HepG2 (cell line): Measurements from ENCODE around the gene MYO9A. TPM values are rescaled to one million over a fixed set of nuclear protein-coding genes. Genes with fewer than 3 reads are reported as not detected.

ENCODE experiments used
- CREM ChIP-seq, 2 experiments: sonication (generic) in 1 of 2; formaldehyde crosslinking in 1 of 2; IDR thresholded peaks; 2 replicates each; pipeline versions ENCODE4 v1.4.0 to v1.6.1; 2016 to 2020; ENCODE audit warnings: antibody characterized with exemption in 1 of 2, mild to moderate bottlenecking in 1 of 2, missing genetic modification reagents in 1 of 2
- DMTF1 ChIP-seq: sonication (generic); formaldehyde crosslinking; IDR thresholded peaks from 2 replicates; pipeline ENCODE4 v1.4.0; 2020; ENCODE audit warnings: mild to moderate bottlenecking, missing genetic modification reagents
- GMEB2 ChIP-seq: IDR thresholded peaks from 2 replicates; pipeline ENCODE4 v1.6.1; 2016; ENCODE audit warnings: missing biosample characterization, missing genetic modification reagents, low read depth
- HHEX ChIP-seq: IDR thresholded peaks from 2 replicates; pipeline ENCODE4 v1.6.1; 2016; ENCODE audit warnings: control low read depth
- MYC ChIP-seq: sonication (generic); formaldehyde crosslinking; IDR thresholded peaks from 2 replicates; pipeline ENCODE4 v1.9.0; 2021; ENCODE audit warnings: missing genetic modification reagents, borderline replicate concordance
- PITX1 ChIP-seq: sonication (generic); formaldehyde crosslinking; IDR thresholded peaks from 2 replicates; pipeline ENCODE4 v1.5.1; 2020; ENCODE audit warnings: mild to moderate bottlenecking, missing genetic modification reagents
- SALL1 ChIP-seq: sonication (generic); formaldehyde crosslinking; IDR thresholded peaks from 2 replicates; pipeline ENCODE4 v1.8.0; 2022; ENCODE audit warnings: mild to moderate bottlenecking, missing genetic modification reagents
- SKI ChIP-seq: fragments of 450-650 bp; IDR thresholded peaks from one replicate; pipeline ENCODE4 v1.6.1; 2018; ENCODE audit warnings: mild to moderate bottlenecking; ENCODE audit not compliant: partially characterized antibody
- ZNF10 ChIP-seq: sonication (generic); formaldehyde crosslinking; IDR thresholded peaks from 2 replicates; pipeline ENCODE4 v1.4.0; 2020; ENCODE audit warnings: mild to moderate bottlenecking, low read depth, missing genetic modification reagents, borderline replicate concordance
- ZNF552 ChIP-seq: sonication (generic); formaldehyde crosslinking; IDR thresholded peaks from 2 replicates; pipeline ENCODE4 v1.9.0; 2022; ENCODE audit warnings: missing genetic modification reagents, mild to moderate bottlenecking, borderline replicate concordance
- ZXDC ChIP-seq: sonication (generic); formaldehyde crosslinking; IDR thresholded peaks from 2 replicates; pipeline ENCODE4 v1.5.0; 2020; ENCODE audit warnings: mild to moderate bottlenecking, missing genetic modification reagents
- polyA plus RNA-seq, 8 experiments: library from polyadenylated mRNA; depleted of rRNA in 3 of 8; stranded (reverse) in 7 of 8; unstranded in 1 of 8; fragments of >200 nt; fragmentation: Illumina TruSeq in 4 of 8; extraction: Trizol in 4 of 8; gene quantifications; 2 replicates each; pipeline versions ENCODE4 v1.2.1 to v1.2.3, GENCODE V29; 2011 to 2016; ENCODE audit warnings: low read depth in 4 of 8, missing spikeins in 1 of 8, mixed read lengths in 1 of 8; ENCODE audit not compliant: insufficient read depth in 1 of 8
- total RNA-seq, 5 experiments: library from RNA; depleted of rRNA; stranded (reverse); fragments of >200 nt; fragmentation: Illumina TruSeq; extraction: Trizol; gene quantifications; 2 replicates each; pipeline ENCODE4 v1.2.3, GENCODE V29; 2016; ENCODE audit warnings: low read depth in 1 of 5
- TF ChIP-seq, protein P1 (sequence below), 2 experiments: sonication (generic) in 1 of 2; formaldehyde crosslinking in 1 of 2; IDR thresholded peaks; 2 replicates each; pipeline versions ENCODE4 v1.4.0 to v1.6.1; 2018 to 2020; ENCODE audit warnings: missing genetic modification reagents in 2 of 2, borderline replicate concordance in 1 of 2, low read depth in 1 of 2, mild to moderate bottlenecking in 1 of 2, missing biosample characterization in 1 of 2
- TF ChIP-seq, protein P2 (sequence below): sonication (generic); formaldehyde crosslinking; IDR thresholded peaks from 2 replicates; pipeline ENCODE4 v1.4.0; 2020; ENCODE audit warnings: missing genetic modification reagents
- TF ChIP-seq, protein P3 (sequence below): sonication (generic); formaldehyde crosslinking; IDR thresholded peaks from 2 replicates; pipeline ENCODE4 v1.5.0; 2020; ENCODE audit warnings: mild to moderate bottlenecking, missing genetic modification reagents, moderate library complexity

Gene MYO9A
- total and polyA plus RNA-seq, 2 of the 13 experiments (the other 11 are each of a cell fraction or from before 2014, with no cell fraction given), result 4.8 to 15.3 TPM

GRCh38 chr15:71802770-71803169 lies 315.2 kb downstream of the MYO9A start (continued):
- TF ChIP-seq DMTF1 (no peak), CREM (IDR thresholded peaks at IDR 0.05) (no peak), CREM (CRISPR knock-in tag; IDR thresholded peaks at IDR 0.05) (no peak), SKI (no peak), SALL1 (CRISPR knock-in tag) (peak; percentile 21; the same call in 1 of the 2 replicates), PITX1 (CRISPR knock-in tag) (no peak), HHEX (CRISPR knock-in tag) (no peak), MYC (CRISPR knock-in tag) (no peak), GMEB2 (CRISPR knock-in tag) (no peak), ZXDC (no peak), ZNF552 (CRISPR knock-in tag) (no peak), ZNF10 (CRISPR knock-in tag) (no peak)
- TF ChIP-seq, protein P1, sequence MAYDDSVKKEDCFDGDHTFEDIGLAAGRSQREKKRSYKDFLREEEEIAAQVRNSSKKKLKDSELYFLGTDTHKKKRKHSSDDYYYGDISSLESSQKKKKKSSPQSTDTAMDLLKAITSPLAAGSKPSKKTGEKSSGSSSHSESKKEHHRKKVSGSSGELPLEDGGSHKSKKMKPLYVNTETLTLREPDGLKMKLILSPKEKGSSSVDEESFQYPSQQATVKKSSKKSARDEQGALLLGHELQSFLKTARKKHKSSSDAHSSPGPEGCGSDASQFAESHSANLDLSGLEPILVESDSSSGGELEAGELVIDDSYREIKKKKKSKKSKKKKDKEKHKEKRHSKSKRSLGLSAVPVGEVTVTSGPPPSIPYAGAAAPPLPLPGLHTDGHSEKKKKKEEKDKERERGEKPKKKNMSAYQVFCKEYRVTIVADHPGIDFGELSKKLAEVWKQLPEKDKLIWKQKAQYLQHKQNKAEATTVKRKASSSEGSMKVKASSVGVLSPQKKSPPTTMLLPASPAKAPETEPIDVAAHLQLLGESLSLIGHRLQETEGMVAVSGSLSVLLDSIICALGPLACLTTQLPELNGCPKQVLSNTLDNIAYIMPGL (CRISPR knock-in tag; IDR thresholded peaks at IDR 0.05; ENCODE audit: borderline replicate concordance in 1 of 2, low read depth in 1 of 2), result 0 out of 4 replicates have a peak, but pooled peaks of 1 of the 2 experiments have one; percentile 25
- TF ChIP-seq, protein P2, sequence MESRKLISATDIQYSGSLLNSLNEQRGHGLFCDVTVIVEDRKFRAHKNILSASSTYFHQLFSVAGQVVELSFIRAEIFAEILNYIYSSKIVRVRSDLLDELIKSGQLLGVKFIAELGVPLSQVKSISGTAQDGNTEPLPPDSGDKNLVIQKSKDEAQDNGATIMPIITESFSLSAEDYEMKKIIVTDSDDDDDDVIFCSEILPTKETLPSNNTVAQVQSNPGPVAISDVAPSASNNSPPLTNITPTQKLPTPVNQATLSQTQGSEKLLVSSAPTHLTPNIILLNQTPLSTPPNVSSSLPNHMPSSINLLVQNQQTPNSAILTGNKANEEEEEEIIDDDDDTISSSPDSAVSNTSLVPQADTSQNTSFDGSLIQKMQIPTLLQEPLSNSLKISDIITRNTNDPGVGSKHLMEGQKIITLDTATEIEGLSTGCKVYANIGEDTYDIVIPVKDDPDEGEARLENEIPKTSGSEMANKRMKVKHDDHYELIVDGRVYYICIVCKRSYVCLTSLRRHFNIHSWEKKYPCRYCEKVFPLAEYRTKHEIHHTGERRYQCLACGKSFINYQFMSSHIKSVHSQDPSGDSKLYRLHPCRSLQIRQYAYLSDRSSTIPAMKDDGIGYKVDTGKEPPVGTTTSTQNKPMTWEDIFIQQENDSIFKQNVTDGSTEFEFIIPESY (CRISPR knock-in tag), result peak; percentile 77
- TF ChIP-seq, protein P3, sequence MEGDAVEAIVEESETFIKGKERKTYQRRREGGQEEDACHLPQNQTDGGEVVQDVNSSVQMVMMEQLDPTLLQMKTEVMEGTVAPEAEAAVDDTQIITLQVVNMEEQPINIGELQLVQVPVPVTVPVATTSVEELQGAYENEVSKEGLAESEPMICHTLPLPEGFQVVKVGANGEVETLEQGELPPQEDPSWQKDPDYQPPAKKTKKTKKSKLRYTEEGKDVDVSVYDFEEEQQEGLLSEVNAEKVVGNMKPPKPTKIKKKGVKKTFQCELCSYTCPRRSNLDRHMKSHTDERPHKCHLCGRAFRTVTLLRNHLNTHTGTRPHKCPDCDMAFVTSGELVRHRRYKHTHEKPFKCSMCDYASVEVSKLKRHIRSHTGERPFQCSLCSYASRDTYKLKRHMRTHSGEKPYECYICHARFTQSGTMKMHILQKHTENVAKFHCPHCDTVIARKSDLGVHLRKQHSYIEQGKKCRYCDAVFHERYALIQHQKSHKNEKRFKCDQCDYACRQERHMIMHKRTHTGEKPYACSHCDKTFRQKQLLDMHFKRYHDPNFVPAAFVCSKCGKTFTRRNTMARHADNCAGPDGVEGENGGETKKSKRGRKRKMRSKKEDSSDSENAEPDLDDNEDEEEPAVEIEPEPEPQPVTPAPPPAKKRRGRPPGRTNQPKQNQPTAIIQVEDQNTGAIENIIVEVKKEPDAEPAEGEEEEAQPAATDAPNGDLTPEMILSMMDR, result peak; percentile 75
